Endothelial cell of umbilical vein (primary cell): ENCODE data around the gene ZNF649.

Experiments used
- EZH2 ChIP-seq: IDR thresholded peaks from 2 replicates; pipeline ENCODE4 v1.6.1; 2012; ENCODE audit warnings: borderline replicate concordance, low read depth, mild to moderate bottlenecking, moderate library complexity, low read length, inconsistent platforms; ENCODE audit not compliant: severe bottlenecking
- FOS ChIP-seq: IDR thresholded peaks from 2 replicates; pipeline ENCODE4 v1.6.1; 2011; ENCODE audit warnings: mild to moderate bottlenecking, low read length, moderate library complexity, borderline replicate concordance; ENCODE audit not compliant: insufficient read depth
- MAX ChIP-seq: IDR thresholded peaks from 2 replicates; pipeline ENCODE4 v1.6.1; 2011; ENCODE audit not compliant: insufficient read depth, insufficient read length
- MYC ChIP-seq: IDR thresholded peaks from one replicate; pipeline ENCODE4 v1.6.1; 2011; ENCODE audit warnings: mild to moderate bottlenecking, low read depth, low read length
- POLR2A ChIP-seq: IDR thresholded peaks from 2 replicates; pipeline ENCODE4 v1.6.1; 2012; ENCODE audit warnings: low read depth, mild to moderate bottlenecking, control low read depth, low read length
- TF ChIP-seq, protein P1 (sequence below), 2 donors: IDR thresholded peaks; 1 replicate in 1 of 2; 2 replicates in 1 of 2; pipeline ENCODE4 v1.5.1; 2011; ENCODE audit warnings: low read length in 2 of 2, mild to moderate bottlenecking in 2 of 2, moderate library complexity in 2 of 2, control low read depth in 1 of 2, inconsistent platforms in 1 of 2, low read depth in 1 of 2; ENCODE audit not compliant: insufficient read depth in 1 of 2; ENCODE audit errors: extremely low read depth in 1 of 2

DNA sequence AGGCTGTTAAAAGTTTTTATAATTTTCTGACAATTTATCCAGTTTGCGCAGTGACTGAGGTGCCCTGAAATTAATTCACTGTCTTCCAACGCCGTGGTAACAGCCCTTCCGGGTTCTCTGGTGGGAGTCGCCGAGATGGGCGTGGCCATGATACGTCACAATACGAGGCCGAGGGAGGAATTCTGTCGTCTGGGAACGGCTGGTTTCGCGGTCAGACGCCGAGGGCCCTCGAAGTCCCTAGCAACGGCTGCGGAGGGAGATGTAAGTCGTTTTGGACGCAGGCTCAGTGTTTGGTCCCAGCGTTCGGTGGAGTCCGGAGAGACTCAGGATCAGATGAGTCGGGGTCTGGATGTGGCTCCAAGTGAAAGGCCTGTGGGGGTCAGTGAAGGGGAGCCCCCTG is 44.2 kb upstream of the ZNF649 start:
- TF ChIP-seq MAX (no peak), MYC (no peak), EZH2 (no peak), POLR2A (no peak), FOS (no peak)
- TF ChIP-seq, protein P1, sequence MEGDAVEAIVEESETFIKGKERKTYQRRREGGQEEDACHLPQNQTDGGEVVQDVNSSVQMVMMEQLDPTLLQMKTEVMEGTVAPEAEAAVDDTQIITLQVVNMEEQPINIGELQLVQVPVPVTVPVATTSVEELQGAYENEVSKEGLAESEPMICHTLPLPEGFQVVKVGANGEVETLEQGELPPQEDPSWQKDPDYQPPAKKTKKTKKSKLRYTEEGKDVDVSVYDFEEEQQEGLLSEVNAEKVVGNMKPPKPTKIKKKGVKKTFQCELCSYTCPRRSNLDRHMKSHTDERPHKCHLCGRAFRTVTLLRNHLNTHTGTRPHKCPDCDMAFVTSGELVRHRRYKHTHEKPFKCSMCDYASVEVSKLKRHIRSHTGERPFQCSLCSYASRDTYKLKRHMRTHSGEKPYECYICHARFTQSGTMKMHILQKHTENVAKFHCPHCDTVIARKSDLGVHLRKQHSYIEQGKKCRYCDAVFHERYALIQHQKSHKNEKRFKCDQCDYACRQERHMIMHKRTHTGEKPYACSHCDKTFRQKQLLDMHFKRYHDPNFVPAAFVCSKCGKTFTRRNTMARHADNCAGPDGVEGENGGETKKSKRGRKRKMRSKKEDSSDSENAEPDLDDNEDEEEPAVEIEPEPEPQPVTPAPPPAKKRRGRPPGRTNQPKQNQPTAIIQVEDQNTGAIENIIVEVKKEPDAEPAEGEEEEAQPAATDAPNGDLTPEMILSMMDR (IDR thresholded peaks at IDR 0.05; ENCODE audit: extremely low read depth in 1 of 2, insufficient read depth in 1 of 2, low read depth in 1 of 2, low read length in 2 of 2), result no peak
